Smooth muscle cell of bladder (primary cell): Measurements from ENCODE around the gene GPR157. TPM values are rescaled to one million over a fixed set of nuclear protein-coding genes. Genes with fewer than 3 reads are reported as not detected.

ENCODE experiments used
- total RNA-seq: library from RNA; depleted of rRNA; stranded (reverse); fragments of >200 nt; gene quantifications from 2 replicates; pipeline ENCODE4 v1.2.3, GENCODE V29; 2014

GPR157 gene, protein sequence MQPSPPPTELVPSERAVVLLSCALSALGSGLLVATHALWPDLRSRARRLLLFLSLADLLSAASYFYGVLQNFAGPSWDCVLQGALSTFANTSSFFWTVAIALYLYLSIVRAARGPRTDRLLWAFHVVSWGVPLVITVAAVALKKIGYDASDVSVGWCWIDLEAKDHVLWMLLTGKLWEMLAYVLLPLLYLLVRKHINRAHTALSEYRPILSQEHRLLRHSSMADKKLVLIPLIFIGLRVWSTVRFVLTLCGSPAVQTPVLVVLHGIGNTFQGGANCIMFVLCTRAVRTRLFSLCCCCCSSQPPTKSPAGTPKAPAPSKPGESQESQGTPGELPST
- total RNA-seq, result 3.0 and 5.5 TPM in 2 replicates

DNA sequence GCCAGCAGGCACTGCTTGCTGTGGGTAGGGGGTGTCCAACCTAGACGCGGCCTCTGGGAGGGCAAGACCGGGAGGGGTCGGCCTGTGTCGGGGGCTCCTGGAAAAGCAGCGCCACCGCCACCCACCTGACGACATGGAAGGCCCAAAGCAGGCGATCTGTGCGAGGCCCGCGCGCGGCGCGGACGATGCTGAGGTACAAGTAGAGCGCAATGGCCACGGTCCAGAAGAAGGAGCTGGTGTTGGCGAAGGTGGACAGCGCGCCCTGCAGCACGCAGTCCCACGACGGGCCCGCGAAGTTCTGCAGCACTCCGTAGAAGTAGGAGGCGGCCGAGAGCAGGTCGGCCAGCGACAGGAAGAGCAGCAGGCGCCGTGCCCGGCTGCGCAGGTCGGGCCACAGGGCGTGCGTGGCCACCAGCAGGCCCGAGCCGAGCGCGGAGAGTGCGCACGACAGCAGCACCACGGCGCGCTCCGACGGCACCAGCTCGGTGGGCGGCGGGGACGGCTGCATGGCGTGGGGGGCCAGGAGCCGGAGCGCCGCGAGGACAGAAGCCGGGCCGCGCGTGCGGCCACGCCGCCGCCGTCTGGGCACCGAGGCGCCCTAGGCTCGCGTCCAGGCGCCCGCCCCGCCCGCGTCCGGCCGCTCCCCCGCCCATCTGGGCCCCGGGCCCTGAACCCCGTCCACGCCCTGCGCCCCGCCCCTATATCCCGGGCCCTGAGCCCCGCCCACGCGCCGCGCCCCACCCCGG lies at the start of gene GPR157:
Gene GPR157 (minus strand): TSS at position 583 of the 746 bp plus-strand sequence. CDS start 75 bp downstream, at position 508.

DNA sequence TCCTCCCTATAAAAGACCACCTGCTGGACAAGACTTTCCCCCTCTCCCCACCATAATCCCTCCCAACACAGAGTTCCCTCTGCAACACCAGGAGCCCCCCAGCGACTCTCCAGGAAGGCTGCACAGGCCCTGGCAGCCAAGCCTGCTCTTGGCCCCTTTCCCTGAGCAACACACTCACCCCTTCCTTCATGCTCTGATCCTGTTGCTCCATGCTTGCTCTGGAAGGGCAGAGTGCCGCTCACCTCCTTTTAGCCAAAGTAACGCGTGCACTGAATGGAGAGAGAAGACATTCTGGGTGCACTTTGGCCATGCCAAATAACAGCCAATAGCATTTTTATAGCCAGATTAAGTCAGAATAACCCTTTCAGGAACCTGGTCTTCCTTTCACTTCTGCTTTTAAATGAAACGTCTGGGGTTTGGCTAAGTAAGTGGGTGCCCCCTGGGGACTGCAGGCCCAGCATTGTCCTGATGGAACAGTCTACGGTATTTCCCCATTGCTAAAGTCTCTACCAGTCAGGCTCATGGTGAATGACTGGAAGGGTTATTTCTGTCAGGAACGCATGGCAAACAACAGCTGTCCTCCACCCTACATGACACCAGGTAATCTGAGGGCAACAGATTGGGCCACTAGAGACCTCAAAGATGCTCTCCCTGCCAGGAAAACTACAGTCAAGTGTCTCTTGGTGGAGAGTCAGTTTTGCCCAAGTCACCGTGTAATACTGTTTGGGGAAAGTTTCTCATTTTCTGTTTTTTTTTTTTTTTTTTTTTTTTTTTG lies 59.4 kb downstream of the GPR157 start, which contains the start of gene SLC2A5:
Gene SLC2A5 (minus strand): TSS at position 310 of the 775 bp plus-strand sequence. CDS start 99 bp downstream, at position 211.

Other genes starting within 250 kb of the GPR157 start
- not detected in 2 replicates for gene CA6, start 183.2 kb downstream of the GPR157 start, total RNA-seq
- gene SLC2A7, start 102.7 kb downstream of the GPR157 start, total RNA-seq, result not detected in 2 replicates
- 1.4 and 10.7 TPM in 2 replicates for gene SLC2A5, start 59.5 kb downstream of the GPR157 start, total RNA-seq
- 28.0 and 32.0 TPM in 2 replicates for gene H6PD, start 105.7 kb upstream of the GPR157 start, total RNA-seq
- 16.6 and 33.7 TPM in 2 replicates for gene SPSB1, start 163.8 kb upstream of the GPR157 start, total RNA-seq